Upper lobe of left lung (tissue), 6 donors: ENCODE measurements around the gene SNRNP70. TPM values are rescaled to one million over a fixed set of nuclear protein-coding genes. Genes with fewer than 3 reads are reported as not detected.
"Not testable (repeated sequence)": the region's sequence is repeated elsewhere in the genome, so short reads cannot be mapped to it uniquely, and the experiment has no call there.

Experiments used
- ATAC-seq, 2 donors: fragments of 200-7000 bp; cut with Tn5 transposase; one replicate each; pipeline ENCODE4 v1.9.1; 2022; ENCODE audit warnings: mild to moderate bottlenecking in 2 of 2, moderate library complexity in 2 of 2; ENCODE audit not compliant: low FRiP score in 2 of 2
- DNase-seq, 2 donors: peaks; one replicate each; pipeline ENCODE4 v3.0.0-alpha.2; 2019 to 2020
- H3K27ac ChIP-seq, 4 donors: fragments of 200-600 bp; sonication (generic); one replicate each; pipeline ENCODE4 v1.5.1; 2016 to 2019
- H3K27me3 ChIP-seq, 4 donors: fragments of 200-600 bp; sonication (generic); one replicate each; pipeline ENCODE4 v1.5.1; 2017 to 2019
- H3K36me3 ChIP-seq, 4 donors: fragments of 200-600 bp; sonication (generic); one replicate each; pipeline ENCODE4 v1.5.1; 2016 to 2019
- H3K4me1 ChIP-seq, 4 donors: fragments of 200-600 bp; sonication (generic); one replicate each; pipeline ENCODE4 v1.5.1; 2018 to 2019
- H3K4me3 ChIP-seq, 4 donors: fragments of 200-600 bp; sonication (generic); one replicate each; pipeline ENCODE4 v1.5.1; 2017 to 2019; ENCODE audit warnings: mild to moderate bottlenecking in 2 of 4, moderate library complexity in 1 of 4
- H3K9me3 ChIP-seq, 4 donors: fragments of 200-600 bp; sonication (generic); one replicate each; pipeline ENCODE4 v1.5.1; 2018 to 2019
- EP300 ChIP-seq, 4 donors: sonication (generic); formaldehyde crosslinking; IDR thresholded peaks; one replicate each; pipeline ENCODE4 v1.5.1; 2017; ENCODE audit warnings: antibody characterized with exemption in 4 of 4, control low read depth in 2 of 4
- POLR2A ChIP-seq, 4 donors: fragments of 450-650 bp; IDR thresholded peaks; one replicate each; pipeline ENCODE4 v1.5.1; 2016 to 2017; ENCODE audit warnings: antibody characterized with exemption in 4 of 4, mild to moderate bottlenecking in 2 of 4
- POLR2AphosphoS5 ChIP-seq, 2 donors: sonication (generic); formaldehyde crosslinking; IDR thresholded peaks; one replicate each; pipeline ENCODE4 v1.5.1; 2017; ENCODE audit warnings: antibody characterized with exemption in 2 of 2
- WGBS, 2 donors: methylation state at CpG; one replicate each; pipeline ENCODE4 v1.1.5; 2017 to 2018; 5-methylcytosine and 5-hydroxymethylcytosine counted together
- total RNA-seq, 6 donors: library from RNA; depleted of rRNA in 4 of 6; stranded (reverse); fragments of >200 nt in 4 of 6; gene quantifications; one replicate each; pipeline versions ENCODE4 v1.1.0 to v1.2.1, GENCODE V29; 2016 to 2021
- TF ChIP-seq, protein P1 (sequence below), 6 experiments: fragments of 450-650 bp in 4 of 6; fragments of 200-600 bp in 2 of 6; sonication (generic) in 2 of 6; IDR thresholded peaks; one replicate each; pipeline ENCODE4 v1.5.1; 2016 to 2019; ENCODE audit warnings: antibody characterized with exemption in 6 of 6
- donor health status: DM: no; HTN: no; CAD: no; lungs with moderate emphysema.
- donor health status: DM: no; HTN: yes; CAD: no; lungs with severe emphysema.

Gene SNRNP70, protein sequence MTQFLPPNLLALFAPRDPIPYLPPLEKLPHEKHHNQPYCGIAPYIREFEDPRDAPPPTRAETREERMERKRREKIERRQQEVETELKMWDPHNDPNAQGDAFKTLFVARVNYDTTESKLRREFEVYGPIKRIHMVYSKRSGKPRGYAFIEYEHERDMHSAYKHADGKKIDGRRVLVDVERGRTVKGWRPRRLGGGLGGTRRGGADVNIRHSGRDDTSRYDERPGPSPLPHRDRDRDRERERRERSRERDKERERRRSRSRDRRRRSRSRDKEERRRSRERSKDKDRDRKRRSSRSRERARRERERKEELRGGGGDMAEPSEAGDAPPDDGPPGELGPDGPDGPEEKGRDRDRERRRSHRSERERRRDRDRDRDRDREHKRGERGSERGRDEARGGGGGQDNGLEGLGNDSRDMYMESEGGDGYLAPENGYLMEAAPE
- total RNA-seq: 1,000 to 10,000 TPM in 1 of 6 donors, 100 to 1,000 TPM in 5; 147 to 1,500 (median 176) TPM

DNA sequence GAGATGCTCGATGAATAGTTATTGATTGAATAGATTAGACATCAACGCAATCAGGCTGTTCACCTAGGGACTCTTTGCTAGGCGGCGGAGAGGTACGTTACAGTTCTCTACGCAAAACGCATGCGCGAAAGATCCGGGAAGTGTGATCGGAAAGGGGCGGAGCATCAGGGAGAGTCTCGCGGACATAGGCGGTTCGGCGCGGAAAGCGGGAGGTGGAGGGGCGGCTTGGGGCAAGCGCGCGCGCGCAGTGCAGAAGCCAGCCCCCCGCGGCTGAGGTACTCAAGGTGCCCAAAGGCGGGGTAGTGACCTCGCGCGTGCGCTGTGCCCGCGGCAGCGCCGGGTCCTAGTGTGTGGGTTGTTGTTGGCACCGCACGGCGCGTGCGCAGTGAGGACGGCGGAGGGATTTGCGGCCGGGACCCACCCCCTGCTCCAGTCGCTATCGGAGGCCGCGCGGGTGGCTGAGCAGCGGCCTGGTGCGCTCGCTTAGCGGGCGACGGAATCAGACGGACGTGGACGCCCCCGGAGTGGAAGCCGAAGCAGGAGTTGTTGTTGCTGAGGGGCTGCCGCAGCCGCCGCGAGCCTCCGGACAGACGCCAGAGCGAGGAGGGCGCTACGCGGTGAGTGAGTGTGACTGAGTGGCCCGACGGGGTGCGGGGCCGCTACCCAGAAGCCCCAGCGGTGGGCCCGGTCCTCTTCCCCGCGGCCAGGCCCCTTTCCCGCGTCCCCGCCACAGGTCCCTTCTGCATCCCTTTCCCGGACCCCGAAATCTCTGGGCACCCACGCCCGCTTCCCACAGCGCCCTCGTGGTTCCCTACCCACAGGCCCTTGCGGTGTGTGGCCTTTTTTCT is at the start of gene SNRNP70:
Gene SNRNP70, plus strand, starts transcription at position 432 of the 848 bp plus-strand sequence. CDS start 964 bp downstream, outside the sequence.
- DNase-seq (peak; percentile 98 to 100), ATAC-seq (peak; percentile 99)
- H3K36me3 ChIP-seq: peaks cover 1 to 28% (median 19%) of the 10 kb centered on the region in 4 donors
- peaks cover 19 to 38% (median 23%) of the 10 kb centered on the region in 4 donors for H3K4me1 ChIP-seq
- TF ChIP-seq POLR2AphosphoS5 (IDR thresholded peaks at IDR 0.05): peak; percentile 93 to 97
- TF ChIP-seq, protein P1, sequence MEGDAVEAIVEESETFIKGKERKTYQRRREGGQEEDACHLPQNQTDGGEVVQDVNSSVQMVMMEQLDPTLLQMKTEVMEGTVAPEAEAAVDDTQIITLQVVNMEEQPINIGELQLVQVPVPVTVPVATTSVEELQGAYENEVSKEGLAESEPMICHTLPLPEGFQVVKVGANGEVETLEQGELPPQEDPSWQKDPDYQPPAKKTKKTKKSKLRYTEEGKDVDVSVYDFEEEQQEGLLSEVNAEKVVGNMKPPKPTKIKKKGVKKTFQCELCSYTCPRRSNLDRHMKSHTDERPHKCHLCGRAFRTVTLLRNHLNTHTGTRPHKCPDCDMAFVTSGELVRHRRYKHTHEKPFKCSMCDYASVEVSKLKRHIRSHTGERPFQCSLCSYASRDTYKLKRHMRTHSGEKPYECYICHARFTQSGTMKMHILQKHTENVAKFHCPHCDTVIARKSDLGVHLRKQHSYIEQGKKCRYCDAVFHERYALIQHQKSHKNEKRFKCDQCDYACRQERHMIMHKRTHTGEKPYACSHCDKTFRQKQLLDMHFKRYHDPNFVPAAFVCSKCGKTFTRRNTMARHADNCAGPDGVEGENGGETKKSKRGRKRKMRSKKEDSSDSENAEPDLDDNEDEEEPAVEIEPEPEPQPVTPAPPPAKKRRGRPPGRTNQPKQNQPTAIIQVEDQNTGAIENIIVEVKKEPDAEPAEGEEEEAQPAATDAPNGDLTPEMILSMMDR (IDR thresholded peaks at IDR 0.05): peak in 3 of 6 experiments; percentile 21 to 60 (median 37)
- TF ChIP-seq POLR2A (IDR thresholded peaks at IDR 0.05): peak; percentile 55 to 96 (median 84)
- TF ChIP-seq EP300 (IDR thresholded peaks at IDR 0.05): peak in 1 of 4 donors; percentile 3
- no peaks in the 10 kb centered on the region for H3K9me3 ChIP-seq
- peak within 1 kb of the TSS; percentile 89 to 95 (median 92) for H3K27ac ChIP-seq
- WGBS, 2 donors: 0 to 1% methylated on average over 24 to 51 of the region's 89 CpGs
- no peaks in the 10 kb centered on the region for H3K27me3 ChIP-seq
- H3K4me3 ChIP-seq: peak within 1 kb of the TSS; percentile 93 to 100 (median 98)

DNA sequence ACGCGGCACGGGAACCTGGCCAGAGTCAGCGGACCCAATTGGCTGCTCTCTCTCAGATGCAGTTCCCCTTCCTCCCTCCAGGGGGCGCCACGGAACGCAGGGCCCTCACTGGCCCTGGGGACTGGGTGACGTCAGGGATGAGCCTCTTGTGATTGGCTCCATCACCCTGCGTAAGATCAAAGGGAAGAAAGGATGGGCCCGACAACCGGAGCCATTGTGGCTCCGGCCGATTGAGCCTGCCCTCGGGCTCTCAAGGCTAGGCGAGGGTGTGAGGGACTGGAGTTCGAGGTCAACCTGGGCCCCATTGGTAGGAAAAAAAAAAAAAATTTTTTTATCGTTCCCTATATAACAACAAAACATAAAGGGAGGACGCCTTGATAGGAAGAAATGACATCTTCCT is 48.4 kb upstream of the SNRNP70 start, which contains the start of gene CGB1:
Gene CGB1, minus strand, starts transcription at position 81 of the 400 bp plus-strand sequence. CDS start 184 bp downstream, outside the sequence.
- not testable (repeated sequence) for H3K9me3 ChIP-seq, H3K4me3 ChIP-seq, H3K27ac ChIP-seq, DNase-seq, ATAC-seq, H3K27me3 ChIP-seq, H3K4me1 ChIP-seq, H3K36me3 ChIP-seq
- TF ChIP-seq, protein P1 (IDR thresholded peaks at IDR 0.05): peak in 3 of 6 experiments; percentile 17 to 24 (median 20)
- 54 to 71% methylated on average over 12 to 18 of the region's 18 CpGs for WGBS, 2 donors

DNA sequence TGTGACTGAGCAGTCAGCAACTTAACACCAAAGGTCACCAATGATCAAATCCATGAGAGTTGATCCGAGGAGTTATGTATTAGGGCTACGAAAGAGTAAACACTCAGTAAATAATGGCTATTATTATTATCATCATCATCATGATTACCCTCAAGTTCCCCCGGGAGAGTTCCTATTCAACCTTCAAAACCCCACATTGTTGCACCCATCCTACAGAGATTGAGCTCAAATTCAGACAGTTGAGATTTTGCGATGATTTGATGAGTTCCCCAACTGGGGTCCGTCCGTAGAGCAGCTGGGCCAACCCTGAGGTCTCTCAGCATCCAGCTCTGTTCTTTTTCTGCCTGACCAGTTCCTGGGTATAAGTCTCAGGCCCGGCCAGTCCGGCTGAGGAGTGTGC is 47.1 kb upstream of the SNRNP70 start:
- H3K36me3 ChIP-seq, ATAC-seq, DNase-seq, H3K27me3 ChIP-seq, H3K4me3 ChIP-seq, H3K27ac ChIP-seq, H3K9me3 ChIP-seq, H3K4me1 ChIP-seq: not testable (repeated sequence)
- 88 to 94% methylated on average over 4 to 7 of the region's 8 CpGs for WGBS, 2 donors

DNA sequence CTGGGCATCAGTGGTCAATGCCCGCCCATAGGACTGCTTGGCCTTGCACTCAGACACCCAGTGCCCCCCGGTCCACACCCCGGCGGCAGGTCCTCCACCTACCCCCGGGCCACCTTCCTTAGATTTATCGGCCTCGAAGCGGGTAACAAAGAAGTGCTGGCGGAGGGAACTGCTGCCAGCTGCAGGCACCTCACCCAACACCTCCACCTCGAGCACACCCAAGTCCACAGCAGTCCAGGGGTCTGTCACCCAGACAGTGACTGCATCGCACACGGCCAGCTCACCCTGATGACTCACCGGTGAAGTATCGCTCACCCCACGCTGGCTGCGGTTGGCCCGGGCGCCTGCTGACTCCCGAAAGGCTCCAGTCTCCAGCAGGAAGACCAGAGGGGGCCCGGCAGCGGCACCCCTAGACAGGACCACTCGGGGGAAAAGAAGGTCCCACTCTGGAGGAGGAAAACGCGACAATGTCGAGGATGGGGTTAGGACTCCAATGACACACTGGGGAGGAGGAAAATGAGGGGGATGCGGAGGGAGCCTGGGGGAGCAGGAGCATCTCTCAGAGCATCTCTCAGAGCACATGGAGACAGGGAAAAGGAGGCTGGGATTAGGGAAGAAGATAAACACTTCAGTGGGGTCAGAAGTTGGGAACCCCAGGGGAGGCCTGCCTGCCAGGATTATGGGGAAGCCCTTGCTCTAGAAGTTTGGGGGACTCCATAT is 46.5 kb upstream of the SNRNP70 start:
- not testable (repeated sequence) for DNase-seq, H3K27me3 ChIP-seq, H3K4me1 ChIP-seq, H3K9me3 ChIP-seq, H3K27ac ChIP-seq, ATAC-seq, H3K4me3 ChIP-seq, H3K36me3 ChIP-seq
- 86 to 89% methylated on average over 9 to 25 of the region's 26 CpGs for WGBS, 2 donors

DNA sequence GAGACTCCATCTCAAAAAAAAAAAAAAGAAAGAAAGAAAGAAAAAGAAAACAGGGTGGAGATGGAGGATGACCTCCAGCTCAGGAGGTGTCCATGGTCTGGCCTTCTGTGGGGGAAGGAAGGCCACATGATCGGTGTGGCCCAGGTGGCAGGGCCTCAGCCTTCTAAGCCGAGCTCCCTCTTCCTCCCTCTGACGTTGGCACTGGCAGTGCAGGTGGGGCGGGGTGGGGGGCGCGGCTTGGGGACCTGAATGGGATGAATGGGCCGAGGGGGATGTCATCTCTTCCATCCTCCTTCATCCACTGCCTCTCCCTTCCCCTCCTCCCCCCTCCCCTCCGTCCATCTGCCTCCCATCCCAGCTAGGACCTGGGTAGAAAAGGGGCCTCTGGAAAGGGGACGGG is 45.5 kb upstream of the SNRNP70 start:
- not testable (repeated sequence) for DNase-seq, H3K9me3 ChIP-seq, H3K4me3 ChIP-seq, H3K27ac ChIP-seq, H3K36me3 ChIP-seq, H3K27me3 ChIP-seq, H3K4me1 ChIP-seq, ATAC-seq
- 50 to 55% methylated on average over 8 to 9 of the region's 9 CpGs for WGBS, 2 donors

DNA sequence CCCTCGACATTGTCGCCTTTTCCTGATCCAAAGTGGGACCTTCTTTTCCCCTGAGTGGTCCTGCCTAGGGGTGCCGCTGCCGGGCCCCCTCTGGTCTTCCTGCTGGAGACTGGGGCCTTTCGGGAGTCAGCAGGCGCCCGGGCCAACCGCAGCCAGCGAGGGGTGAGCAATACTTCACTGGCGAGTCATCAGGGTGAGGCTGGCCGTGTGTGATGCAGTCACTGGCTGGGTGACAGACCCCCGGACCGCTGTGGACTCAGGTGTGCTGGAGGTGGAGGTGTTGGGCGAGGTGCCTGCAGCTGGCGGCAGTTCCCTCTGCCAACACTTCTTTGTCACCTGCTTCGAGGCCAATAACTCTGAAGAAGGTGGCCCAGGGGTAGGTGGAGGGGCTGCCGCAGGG is 43.1 kb upstream of the SNRNP70 start:
- WGBS, 2 donors: 70 to 80% methylated on average over 6 to 14 of the region's 17 CpGs
- no peaks in the 10 kb centered on the region for H3K27me3 ChIP-seq
- H3K27ac ChIP-seq: no peak overlapping the region
- no peak for DNase-seq
- H3K36me3 ChIP-seq: no peaks in the 10 kb centered on the region
- no peak overlapping the region for H3K4me3 ChIP-seq
- no peak for ATAC-seq
- H3K9me3 ChIP-seq: no peaks in the 10 kb centered on the region
- TF ChIP-seq POLR2A (IDR thresholded peaks at IDR 0.05): no peak
- TF ChIP-seq POLR2AphosphoS5 (IDR thresholded peaks at IDR 0.05): no peak
- TF ChIP-seq EP300 (IDR thresholded peaks at IDR 0.05): no peak
- TF ChIP-seq, protein P1 (IDR thresholded peaks at IDR 0.05): no peak
- H3K4me1 ChIP-seq: no peaks in the 10 kb centered on the region

DNA sequence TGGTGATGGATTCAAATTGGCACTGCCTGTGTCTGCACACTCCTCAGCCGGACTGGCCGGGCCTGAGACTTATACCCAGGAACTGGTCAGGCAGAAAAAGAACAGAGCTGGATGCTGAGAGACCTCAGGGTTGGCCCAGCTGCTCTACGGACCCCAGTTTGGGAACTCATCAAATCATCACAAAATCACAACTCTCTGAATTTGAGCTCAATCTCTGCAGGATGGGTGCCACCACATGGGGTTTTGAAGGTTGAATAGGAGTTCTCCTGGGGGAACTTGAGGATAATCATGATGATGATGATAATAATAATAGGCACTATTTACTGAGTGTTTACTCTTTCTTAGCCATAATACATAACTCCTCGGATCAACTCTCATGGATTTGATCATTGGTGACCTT is 42.6 kb upstream of the SNRNP70 start:
- H3K4me1 ChIP-seq, DNase-seq, H3K27ac ChIP-seq, H3K27me3 ChIP-seq, H3K9me3 ChIP-seq, H3K36me3 ChIP-seq, H3K4me3 ChIP-seq, ATAC-seq: not testable (repeated sequence)
- WGBS, 2 donors: 80 to 83% methylated on average over 4 of the region's 4 CpGs

DNA sequence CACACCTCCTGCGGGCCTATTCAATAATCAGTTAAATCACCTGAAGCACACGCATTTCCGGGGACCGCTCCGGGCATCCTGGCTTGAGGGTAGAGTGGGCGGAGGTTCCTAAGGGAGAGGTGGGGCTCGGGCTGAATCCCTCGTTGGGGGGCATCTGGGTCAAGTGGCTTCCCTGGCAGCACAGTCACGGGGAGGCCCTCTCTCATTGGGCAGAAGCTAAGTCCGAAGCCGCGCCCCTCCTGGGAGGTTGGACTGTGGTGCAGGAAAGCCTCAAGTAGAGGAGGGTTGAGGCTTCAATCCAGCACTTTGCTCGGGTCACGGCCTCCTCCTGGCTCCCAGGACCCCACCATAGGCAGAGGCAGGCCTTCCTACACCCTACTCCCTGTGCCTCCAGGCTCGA is 41.7 kb upstream of the SNRNP70 start, which contains the start of gene CGB5:
Gene CGB5, plus strand, starts transcription at position 301 of the 400 bp plus-strand sequence. CDS start 362 bp downstream, outside the sequence.
- H3K4me1 ChIP-seq: not testable (repeated sequence)

More for the DNA sequence above, 41.7 kb upstream of the SNRNP70 start, which contains the start of gene CGB5:
- not testable (repeated sequence) for H3K27ac ChIP-seq, H3K27me3 ChIP-seq, H3K36me3 ChIP-seq, DNase-seq, H3K4me3 ChIP-seq, ATAC-seq, H3K9me3 ChIP-seq
- 80 to 83% methylated on average over 4 to 8 of the region's 15 CpGs for WGBS, 2 donors
